PFSK-1 (cell line): ENCODE measurements around the gene SETBP1.

Source experiments
- FOXP2 ChIP-seq: optimal IDR thresholded peaks from 2 replicates; pipeline ENCODE3; 2011; ENCODE audit warnings: borderline replicate concordance, control low read depth, inconsistent platforms; ENCODE audit not compliant: insufficient read depth; ENCODE audit errors: extremely low read length, extremely low read depth
- POLR2AphosphoS5 ChIP-seq: IDR thresholded peaks from 2 replicates; pipeline ENCODE4 v1.6.1; 2012; ENCODE audit warnings: low read depth, mild to moderate bottlenecking, control low read depth, low read length, moderate library complexity
- REST ChIP-seq, 2 experiments: IDR thresholded peaks; 2 replicates each; pipeline versions ENCODE4 v1.6.1 to v1.8.0; 2011 to 2012; ENCODE audit warnings: low read depth in 2 of 2, low read length in 2 of 2, control low read depth in 1 of 2, inconsistent platforms in 1 of 2, mild to moderate bottlenecking in 1 of 2, moderate library complexity in 1 of 2; ENCODE audit not compliant: insufficient read depth in 1 of 2
- SIN3A ChIP-seq: IDR thresholded peaks from 2 replicates; pipeline ENCODE4 v1.6.1; 2012; ENCODE audit warnings: mild to moderate bottlenecking, low read length, moderate library complexity, borderline replicate concordance; ENCODE audit not compliant: insufficient read depth
- TAF1 ChIP-seq: IDR thresholded peaks from 2 replicates; pipeline ENCODE4 v1.6.1; 2012; ENCODE audit warnings: low read length, control low read depth, borderline replicate concordance; ENCODE audit not compliant: insufficient read depth

Gene SETBP1

GRCh38 chr18:44944461-44944860 lies 263.8 kb downstream of the SETBP1 start:
- no peak for TF ChIP-seq REST (IDR thresholded peaks at IDR 0.05; ENCODE audit: insufficient read depth in 1 of 2, low read depth in 2 of 2, low read length in 2 of 2)
- no peak for TF ChIP-seq SIN3A
- TF ChIP-seq POLR2AphosphoS5: no peak
- TF ChIP-seq FOXP2: no peak
- TF ChIP-seq TAF1: no peak

- TF ChIP-seq TAF1 (no peak), REST (IDR thresholded peaks at IDR 0.05; ENCODE audit: insufficient read depth in 1 of 2, low read depth in 2 of 2, low read length in 2 of 2) (no peak), POLR2AphosphoS5 (no peak), FOXP2 (no peak), SIN3A (no peak)
Observed at GRCh38 chr18:44945888-44946401, 265.3 kb downstream of the SETBP1 start.

- no peak for TF ChIP-seq TAF1
- TF ChIP-seq FOXP2: no peak
- TF ChIP-seq REST (IDR thresholded peaks at IDR 0.05; ENCODE audit: insufficient read depth in 1 of 2, low read depth in 2 of 2, low read length in 2 of 2): no peak
- no peak for TF ChIP-seq SIN3A
- TF ChIP-seq POLR2AphosphoS5: no peak
Observed at GRCh38 chr18:44946529-44947113, 265.9 kb downstream of the SETBP1 start.

- TF ChIP-seq POLR2AphosphoS5: no peak
- TF ChIP-seq TAF1: no peak
- TF ChIP-seq SIN3A: no peak
- TF ChIP-seq REST (IDR thresholded peaks at IDR 0.05; ENCODE audit: insufficient read depth in 1 of 2, low read depth in 2 of 2, low read length in 2 of 2): no peak
- TF ChIP-seq FOXP2: no peak
Observed at GRCh38 chr18:44949967-44950366, 269.3 kb downstream of the SETBP1 start.

GRCh38 chr18:44950685-44951195 lies 270.1 kb downstream of the SETBP1 start:
- TF ChIP-seq REST (IDR thresholded peaks at IDR 0.05; ENCODE audit: insufficient read depth in 1 of 2, low read depth in 2 of 2, low read length in 2 of 2) (no peak), TAF1 (no peak), FOXP2 (no peak), SIN3A (no peak), POLR2AphosphoS5 (no peak)
